A673 (cell line): ENCODE results near the gene CFLAR. TPM values are rescaled to one million over a fixed set of nuclear protein-coding genes. Genes with fewer than 3 reads are reported as not detected.

Experiments used
- BruUV-seq: library from RNA; stranded (reverse); fragments of 400-500 nt; replicated peaks from 2 replicates; lab custom pipeline; 2021; lab: Mats Ljungman, UMichigan
- CTCF ChIA-PET: fragments of 300-600 bp; sonication (Branson Sonifier 250); formaldehyde crosslinking; loops from one replicate; lab custom pipeline; 2022; ENCODE audit warnings: antibody characterized with exemption; lab: Charles Lee
- POLR2A ChIA-PET: fragments of 300-600 bp; sonication (Branson Sonifier 250); formaldehyde crosslinking; loops from one replicate; lab custom pipeline; 2022; ENCODE audit warnings: antibody characterized with exemption; ENCODE audit not compliant: low non-redundant PET; lab: Charles Lee
- DNase-seq: peaks from one replicate; pipeline ENCODE4 v3.0.0-alpha.2; 2015; ENCODE audit warnings: low spot score
- H3K27ac ChIP-seq: fragments of 200-600 bp; sonication (generic); 2 replicates; pipeline ENCODE4 v1.5.1; 2016; ENCODE audit warnings: mixed run types, low read depth, mild to moderate bottlenecking, mixed read lengths, antibody characterized with exemption, low read length; ENCODE audit not compliant: poor library complexity, severe bottlenecking
- H3K27me3 ChIP-seq: fragments of 200-600 bp; sonication (generic); replicated peaks from 2 replicates; pipeline ENCODE4 v1.6.1; 2017; ENCODE audit warnings: mixed run types, low read depth, mild to moderate bottlenecking, mixed read lengths, antibody characterized with exemption, low read length; ENCODE audit not compliant: insufficient read depth, poor library complexity
- H3K36me3 ChIP-seq: fragments of 200-600 bp; sonication (generic); 2 replicates; pipeline ENCODE4 v1.6.1; 2016; ENCODE audit warnings: mixed run types, mild to moderate bottlenecking, mixed read lengths, antibody characterized with exemption, low read length; ENCODE audit not compliant: insufficient read depth, poor library complexity, severe bottlenecking
- H3K4me1 ChIP-seq: fragments of 200-600 bp; sonication (generic); 2 replicates; pipeline ENCODE4 v1.6.1; 2017; ENCODE audit warnings: mixed run types, mild to moderate bottlenecking, mixed read lengths, antibody characterized with exemption, low read length; ENCODE audit not compliant: insufficient read depth, poor library complexity, severe bottlenecking
- H3K4me3 ChIP-seq: fragments of 200-600 bp; sonication (generic); 2 replicates; pipeline ENCODE4 v1.5.1; 2016; ENCODE audit warnings: low read depth, mixed run types, mild to moderate bottlenecking, mixed read lengths, low read length; ENCODE audit not compliant: poor library complexity, severe bottlenecking
- H3K9me3 ChIP-seq: fragments of 200-600 bp; sonication (generic); 2 replicates; pipeline ENCODE4 v1.6.1; 2016; ENCODE audit warnings: mixed run types, low read depth, mild to moderate bottlenecking, mixed read lengths, antibody characterized with exemption, low read length; ENCODE audit not compliant: poor library complexity, severe bottlenecking
- EZH2 ChIP-seq: fragments of 200-600 bp; sonication (generic); IDR thresholded peaks from 2 replicates; pipeline ENCODE4 v1.6.1; 2017; ENCODE audit warnings: borderline replicate concordance, low read depth, mild to moderate bottlenecking, mixed read lengths, antibody characterized with exemption, low read length; ENCODE audit not compliant: poor library complexity, severe bottlenecking
- intact Hi-C: fragments of 100-400 bp; cut with micrococcal nuclease; formaldehyde crosslinking; loops from one replicate; pipeline ENCODE4 v1.10.0; 2022; ENCODE audit not compliant: unreplicated experiment
- total RNA-seq: library from RNA; stranded (reverse); gene quantifications from 2 replicates; pipeline ENCODE4 v1.2.3, GENCODE V29; 2021
- TF ChIP-seq, protein P1 (sequence below): fragments of 300-800, 200-600 bp; sonication (generic); conservative IDR thresholded peaks from 2 replicates; pipeline ENCODE4 v1.5.1; 2017; ENCODE audit warnings: low read depth, mild to moderate bottlenecking, antibody characterized with exemption, low read length, moderate library complexity, mixed read lengths

CFLAR gene
- total RNA-seq, 1 experiment from 2014 or later: 55.1 TPM

- CTCF ChIA-PET: no interaction called here
- no peaks in the 10 kb centered on the region for H3K4me1 ChIP-seq
- TF ChIP-seq, protein P1, sequence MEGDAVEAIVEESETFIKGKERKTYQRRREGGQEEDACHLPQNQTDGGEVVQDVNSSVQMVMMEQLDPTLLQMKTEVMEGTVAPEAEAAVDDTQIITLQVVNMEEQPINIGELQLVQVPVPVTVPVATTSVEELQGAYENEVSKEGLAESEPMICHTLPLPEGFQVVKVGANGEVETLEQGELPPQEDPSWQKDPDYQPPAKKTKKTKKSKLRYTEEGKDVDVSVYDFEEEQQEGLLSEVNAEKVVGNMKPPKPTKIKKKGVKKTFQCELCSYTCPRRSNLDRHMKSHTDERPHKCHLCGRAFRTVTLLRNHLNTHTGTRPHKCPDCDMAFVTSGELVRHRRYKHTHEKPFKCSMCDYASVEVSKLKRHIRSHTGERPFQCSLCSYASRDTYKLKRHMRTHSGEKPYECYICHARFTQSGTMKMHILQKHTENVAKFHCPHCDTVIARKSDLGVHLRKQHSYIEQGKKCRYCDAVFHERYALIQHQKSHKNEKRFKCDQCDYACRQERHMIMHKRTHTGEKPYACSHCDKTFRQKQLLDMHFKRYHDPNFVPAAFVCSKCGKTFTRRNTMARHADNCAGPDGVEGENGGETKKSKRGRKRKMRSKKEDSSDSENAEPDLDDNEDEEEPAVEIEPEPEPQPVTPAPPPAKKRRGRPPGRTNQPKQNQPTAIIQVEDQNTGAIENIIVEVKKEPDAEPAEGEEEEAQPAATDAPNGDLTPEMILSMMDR: no peak
- TF ChIP-seq EZH2: no peak
- no peaks in the 10 kb centered on the region for H3K9me3 ChIP-seq
- no TSS peak for BruUV-seq
- POLR2A ChIA-PET: no interaction called here
- no peak overlapping the region for H3K4me3 ChIP-seq
- H3K27ac ChIP-seq: no peak overlapping the region
- H3K27me3 ChIP-seq: no peaks in the 10 kb centered on the region
- no peaks in the 10 kb centered on the region for H3K36me3 ChIP-seq
- no peak for DNase-seq
- intact Hi-C loops: no loop called here
These were observed 75.3 kb downstream of the CFLAR start for GRCh38 chr2:201191132-201191875.

- H3K27ac ChIP-seq: no peak overlapping the region
- ChIA-PET CTCF (interaction anchor here (0.5 kb wide), 1 partner anchor 48 kb away, joined by 4 read pairs; no protein-coding TSS in a partner anchor), POLR2A (no interaction called here)
- H3K4me3 ChIP-seq: no peak overlapping the region
- H3K4me1 ChIP-seq: no peaks in the 10 kb centered on the region
- H3K27me3 ChIP-seq: no peaks in the 10 kb centered on the region
- intact Hi-C loops: no loop called here
- BruUV-seq: no TSS peak
- no peak for DNase-seq
- H3K9me3 ChIP-seq: no peaks in the 10 kb centered on the region
- TF ChIP-seq EZH2: no peak
- TF ChIP-seq, protein P1: no peak
- no peaks in the 10 kb centered on the region for H3K36me3 ChIP-seq
These were observed 78.1 kb downstream of the CFLAR start for GRCh38 chr2:201194097-201194496.

- CTCF ChIA-PET: no interaction called here
- Histone ChIP-seq H3K27me3 (no peaks in the 10 kb centered on the region), H3K4me1 (no peaks in the 10 kb centered on the region), H3K27ac (no peak overlapping the region), H3K9me3 (no peaks in the 10 kb centered on the region), H3K4me3 (no peak overlapping the region), H3K36me3 (no peaks in the 10 kb centered on the region)
- POLR2A ChIA-PET: no interaction called here
- no peak for TF ChIP-seq EZH2
- TF ChIP-seq, protein P1: no peak
- DNase-seq: no peak
- BruUV-seq: no TSS peak
- intact Hi-C loops: no loop called here
These were observed 79.4 kb downstream of the CFLAR start for GRCh38 chr2:201195331-201195730.
